ENCODE results near the gene ASIC4.

The ASIC4 gene

DNA sequence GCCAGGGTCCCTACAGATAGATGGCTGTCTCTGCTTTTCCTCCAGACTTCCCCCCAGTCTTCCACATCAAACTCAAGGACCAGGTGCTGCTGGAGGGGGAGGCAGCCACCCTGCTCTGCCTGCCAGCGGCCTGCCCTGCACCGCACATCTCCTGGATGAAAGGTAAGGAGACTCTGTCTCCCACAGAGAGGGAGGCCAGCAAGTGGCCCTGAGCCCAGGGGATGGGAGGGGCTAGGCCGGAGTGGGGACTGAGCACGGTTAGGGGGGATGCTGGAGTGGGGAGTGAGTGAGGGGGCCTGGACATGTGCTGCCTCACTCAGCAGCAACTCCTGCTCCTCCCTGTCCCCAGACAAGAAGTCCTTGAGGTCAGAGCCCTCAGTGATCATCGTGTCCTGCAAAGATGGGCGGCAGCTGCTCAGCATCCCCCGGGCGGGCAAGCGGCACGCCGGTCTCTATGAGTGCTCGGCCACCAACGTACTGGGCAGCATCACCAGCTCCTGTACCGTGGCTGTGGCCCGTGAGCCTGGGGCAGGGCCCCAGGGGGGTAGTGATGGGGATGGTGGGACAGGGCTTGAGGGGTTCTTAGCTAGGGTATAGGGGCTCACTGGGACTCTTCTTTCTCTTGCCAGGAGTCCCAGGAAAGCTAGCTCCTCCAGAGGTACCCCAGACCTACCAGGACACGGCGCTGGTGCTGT, 26.0 kb upstream of the ASIC4 start:
- no peak for DNase-seq (ENCODE audit: low read depth)
- H3K4me3 ChIP-seq (replicated peaks; ENCODE audit: low read depth, low read length), result no peak overlapping the region
- TF ChIP-seq, protein P1, sequence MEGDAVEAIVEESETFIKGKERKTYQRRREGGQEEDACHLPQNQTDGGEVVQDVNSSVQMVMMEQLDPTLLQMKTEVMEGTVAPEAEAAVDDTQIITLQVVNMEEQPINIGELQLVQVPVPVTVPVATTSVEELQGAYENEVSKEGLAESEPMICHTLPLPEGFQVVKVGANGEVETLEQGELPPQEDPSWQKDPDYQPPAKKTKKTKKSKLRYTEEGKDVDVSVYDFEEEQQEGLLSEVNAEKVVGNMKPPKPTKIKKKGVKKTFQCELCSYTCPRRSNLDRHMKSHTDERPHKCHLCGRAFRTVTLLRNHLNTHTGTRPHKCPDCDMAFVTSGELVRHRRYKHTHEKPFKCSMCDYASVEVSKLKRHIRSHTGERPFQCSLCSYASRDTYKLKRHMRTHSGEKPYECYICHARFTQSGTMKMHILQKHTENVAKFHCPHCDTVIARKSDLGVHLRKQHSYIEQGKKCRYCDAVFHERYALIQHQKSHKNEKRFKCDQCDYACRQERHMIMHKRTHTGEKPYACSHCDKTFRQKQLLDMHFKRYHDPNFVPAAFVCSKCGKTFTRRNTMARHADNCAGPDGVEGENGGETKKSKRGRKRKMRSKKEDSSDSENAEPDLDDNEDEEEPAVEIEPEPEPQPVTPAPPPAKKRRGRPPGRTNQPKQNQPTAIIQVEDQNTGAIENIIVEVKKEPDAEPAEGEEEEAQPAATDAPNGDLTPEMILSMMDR (IDR thresholded peaks at IDR 0.05; ENCODE audit: low read length, missing control alignments), result no peak

GRCh38 chr2:219488844-219489194, 25.5 kb upstream of the ASIC4 start:
- H3K4me3 ChIP-seq (replicated peaks; ENCODE audit: low read depth, low read length), result no peak overlapping the region
- TF ChIP-seq, protein P1 (IDR thresholded peaks at IDR 0.05; ENCODE audit: low read length, missing control alignments), result no peak
- DNase-seq (ENCODE audit: low read depth), result no peak

- no peak overlapping the region for H3K4me3 ChIP-seq (replicated peaks; ENCODE audit: low read depth, low read length)
- TF ChIP-seq, protein P1 (IDR thresholded peaks at IDR 0.05; ENCODE audit: low read length, missing control alignments), result no peak
- DNase-seq (ENCODE audit: low read depth), result no peak
Measured at GRCh38 chr2:219489315-219489714, 25.0 kb upstream of the ASIC4 start.

DNA sequence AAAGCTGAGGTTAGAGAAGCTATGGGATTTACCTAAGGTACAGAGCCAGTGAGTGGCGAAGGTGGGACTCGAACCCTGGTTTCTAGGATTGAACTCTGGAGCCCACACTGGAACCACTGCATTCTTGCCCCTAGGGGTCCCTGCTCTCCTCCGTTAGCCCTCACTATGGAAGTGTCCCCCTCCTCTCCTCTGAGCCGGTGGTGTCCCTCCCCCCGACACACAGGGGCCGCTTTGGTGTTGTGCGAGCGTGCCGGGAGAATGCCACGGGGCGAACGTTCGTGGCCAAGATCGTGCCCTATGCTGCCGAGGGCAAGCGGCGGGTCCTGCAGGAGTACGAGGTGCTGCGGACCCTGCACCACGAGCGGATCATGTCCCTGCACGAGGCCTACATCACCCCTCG, 24.1 kb upstream of the ASIC4 start:
- TF ChIP-seq, protein P1 (IDR thresholded peaks at IDR 0.05; ENCODE audit: low read length, missing control alignments), result peak; percentile 2
- H3K4me3 ChIP-seq (replicated peaks; ENCODE audit: low read depth, low read length), result no peak overlapping the region
- no peak for DNase-seq (ENCODE audit: low read depth)

DNA sequence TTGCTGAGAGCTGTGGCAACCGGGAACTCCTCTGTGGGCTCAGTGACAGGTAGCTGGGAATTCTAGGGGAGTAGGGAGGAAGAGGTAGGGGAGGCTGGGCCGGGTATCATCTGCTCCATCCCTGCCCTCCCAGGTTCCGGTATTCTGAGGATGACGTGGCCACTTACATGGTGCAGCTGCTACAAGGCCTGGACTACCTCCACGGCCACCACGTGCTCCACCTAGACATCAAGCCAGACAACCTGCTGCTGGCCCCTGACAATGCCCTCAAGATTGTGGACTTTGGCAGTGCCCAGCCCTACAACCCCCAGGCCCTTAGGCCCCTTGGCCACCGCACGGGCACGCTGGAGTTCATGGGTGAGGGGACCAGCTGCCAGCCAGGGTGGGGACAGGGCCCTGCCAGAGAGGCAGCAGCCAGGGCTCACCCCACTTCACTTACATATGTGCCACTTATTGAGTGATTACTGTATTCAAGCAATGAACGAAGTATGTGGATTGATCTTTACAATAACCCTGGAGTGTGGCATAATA, 23.6 kb upstream of the ASIC4 start:
- DNase-seq (ENCODE audit: low read depth), result no peak
- no peak overlapping the region for H3K4me3 ChIP-seq (replicated peaks; ENCODE audit: low read depth, low read length)
- TF ChIP-seq, protein P1 (IDR thresholded peaks at IDR 0.05; ENCODE audit: low read length, missing control alignments), result no peak

DNA sequence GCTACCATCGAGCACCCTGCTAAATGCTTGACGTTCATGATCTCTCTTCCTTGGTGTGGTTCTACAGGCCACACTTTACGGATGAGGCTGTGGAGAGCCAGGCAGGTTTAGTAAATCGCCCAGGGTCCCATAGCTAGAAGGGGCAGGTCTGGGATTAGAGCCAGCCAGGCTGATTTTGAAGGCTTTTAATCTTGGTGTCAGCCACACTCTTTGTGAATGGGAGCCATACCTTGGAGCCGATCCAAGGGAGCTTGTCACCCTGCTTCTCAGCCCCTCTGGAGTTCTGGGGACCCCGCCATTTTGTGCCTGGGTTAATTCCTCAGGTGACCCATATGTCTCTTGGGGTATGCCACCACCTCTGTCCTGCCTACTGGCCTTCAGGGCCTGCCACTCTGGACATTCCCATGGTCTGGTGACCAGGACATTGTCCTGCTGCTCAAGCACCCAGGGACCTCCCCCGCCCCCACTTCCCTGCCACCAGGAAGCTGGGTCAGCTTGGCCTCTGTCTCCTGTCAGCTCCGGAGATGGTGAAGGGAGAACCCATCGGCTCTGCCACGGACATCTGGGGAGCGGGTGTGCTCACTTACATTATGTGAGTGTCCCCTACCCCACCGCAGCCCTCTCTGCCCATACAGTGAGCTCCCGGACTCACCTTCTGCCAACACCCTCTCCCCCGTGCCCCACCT, 22.9 kb upstream of the ASIC4 start:
- TF ChIP-seq, protein P1 (IDR thresholded peaks at IDR 0.05; ENCODE audit: low read length, missing control alignments), result no peak

More for the DNA sequence above, 22.9 kb upstream of the ASIC4 start:
- DNase-seq (ENCODE audit: low read depth), result no peak
- H3K4me3 ChIP-seq (replicated peaks; ENCODE audit: low read depth, low read length), result no peak overlapping the region

Measured in fibroblast of pulmonary artery (primary cell).